HG02938 (cell line): ENCODE measurements around the gene SOX10.

Experiments
- ATAC-seq: cut with Tn5 transposase; IDR thresholded peaks from one replicate; pipeline ENCODE4 v1.9.1; 2021; ENCODE audit warnings: mild to moderate bottlenecking, moderate library complexity; ENCODE audit not compliant: unreplicated experiment

The SOX10 gene

GRCh38 chr22:37983860-37984791, at the start of gene SOX10:
TSS of gene SOX10 (minus strand) at chr22:37984555. CDS start at chr22:37983784, 771 bp downstream.
- no peak for ATAC-seq

- no peak for ATAC-seq
Observed at GRCh38 chr22:38033522-38034277, 49.3 kb upstream of the SOX10 start.

- ATAC-seq = no peak
Observed at GRCh38 chr22:38032681-38033521, 48.5 kb upstream of the SOX10 start.

- ATAC-seq = no peak
Observed at GRCh38 chr22:38031491-38031890, 47.1 kb upstream of the SOX10 start.

- ATAC-seq = no peak
Observed at GRCh38 chr22:38030311-38031133, 46.2 kb upstream of the SOX10 start.

- no peak for ATAC-seq
Observed at GRCh38 chr22:38029901-38030300, 45.5 kb upstream of the SOX10 start.

- ATAC-seq = no peak
Observed at GRCh38 chr22:38029370-38029769, 45.0 kb upstream of the SOX10 start.

- ATAC-seq = no peak
Observed at GRCh38 chr22:38028344-38029130, 44.2 kb upstream of the SOX10 start.

GRCh38 chr22:38027487-38027886, 43.1 kb upstream of the SOX10 start:
- ATAC-seq = no peak

GRCh38 chr22:38026130-38027111, 42.1 kb upstream of the SOX10 start:
- no peak for ATAC-seq

GRCh38 chr22:38025514-38025913, 41.2 kb upstream of the SOX10 start:
- ATAC-seq = no peak

GRCh38 chr22:38023045-38023444, 38.7 kb upstream of the SOX10 start:
- no peak for ATAC-seq

GRCh38 chr22:38021206-38021605, 36.9 kb upstream of the SOX10 start:
- ATAC-seq = no peak

GRCh38 chr22:38018938-38019827, 34.8 kb upstream of the SOX10 start:
- ATAC-seq = no peak

- ATAC-seq = no peak
Observed at GRCh38 chr22:38017939-38018885, 33.9 kb upstream of the SOX10 start.

GRCh38 chr22:38017272-38017920, 33.0 kb upstream of the SOX10 start:
- no peak for ATAC-seq
